Stimulated activated CD8-positive, alpha-beta memory T cell treated with anti-CD3 and anti-CD28 coated beads, Interleukin-7, amount 100 ng/mL, for 48 hours (primary cell): ENCODE results near the gene CA4.
"Not testable (repeated sequence)": the region's sequence is repeated elsewhere in the genome, so short reads cannot be mapped to it uniquely, and the experiment has no call there.

Experiments used
- DNase-seq, 2 donors: peaks; one replicate each; pipeline ENCODE4 v3.0.0-alpha.2; 2020; ENCODE audit warnings: low read depth in 1 of 2; ENCODE audit errors: extremely low read depth in 1 of 2

The CA4 gene

GRCh38 chr17:60149691-60150582 lies at the start of gene CA4:
Gene CA4 (plus strand): TSS chr17:60149973. CDS start chr17:60150035, 62 bp downstream.
- DNase-seq = no peak

- DNase-seq = not testable (repeated sequence)
Observed at GRCh38 chr17:60100577-60100976, 49.2 kb upstream of the CA4 start.

GRCh38 chr17:60102015-60102631 lies 47.6 kb upstream of the CA4 start:
- DNase-seq = not testable (repeated sequence)

GRCh38 chr17:60102632-60103096 lies 47.1 kb upstream of the CA4 start:
- peak in 1 of 2 donors; percentile 0 for DNase-seq

- DNase-seq = no peak
Observed at GRCh38 chr17:60103957-60104356, 45.8 kb upstream of the CA4 start.

- DNase-seq = no peak
Observed at GRCh38 chr17:60106340-60107059, 43.3 kb upstream of the CA4 start.

GRCh38 chr17:60107526-60108257 lies 42.1 kb upstream of the CA4 start:
- DNase-seq = no peak

- not testable (repeated sequence) for DNase-seq
Observed at GRCh38 chr17:60108309-60108708, 41.5 kb upstream of the CA4 start.

GRCh38 chr17:60108712-60109111 lies 41.1 kb upstream of the CA4 start:
- DNase-seq = no peak

GRCh38 chr17:60109161-60109560 lies 40.6 kb upstream of the CA4 start:
- no peak for DNase-seq

GRCh38 chr17:60110586-60110985 lies 39.2 kb upstream of the CA4 start:
- no peak for DNase-seq

GRCh38 chr17:60111661-60112060 lies 38.1 kb upstream of the CA4 start:
- not testable (repeated sequence) for DNase-seq

GRCh38 chr17:60115364-60115763 lies 34.4 kb upstream of the CA4 start:
- DNase-seq = not testable (repeated sequence)

GRCh38 chr17:60116196-60116595 lies 33.6 kb upstream of the CA4 start:
- DNase-seq = not testable (repeated sequence)

GRCh38 chr17:60119162-60119561 lies 30.6 kb upstream of the CA4 start:
- not testable (repeated sequence) for DNase-seq

- DNase-seq = not testable (repeated sequence)
Observed at GRCh38 chr17:60119807-60120748, 29.7 kb upstream of the CA4 start.

GRCh38 chr17:60127068-60128064 lies 22.4 kb upstream of the CA4 start:
- no peak for DNase-seq

GRCh38 chr17:60128171-60128859 lies 21.5 kb upstream of the CA4 start:
- no peak for DNase-seq
